SK-N-SH (cell line): ENCODE measurements around the gene TFF3. TPM values are rescaled to one million over a fixed set of nuclear protein-coding genes. Genes with fewer than 3 reads are reported as not detected.

Experiments
- CTCF ChIA-PET: fragments of 300-600, 350-600 bp; formaldehyde crosslinking; extraction: SDS; loops from one replicate; lab custom pipeline; 2021; lab: Yijun Ruan, JAX
- POLR2A ChIA-PET: fragments of 350-600 bp; sonication (Branson Sonifier 250); formaldehyde crosslinking; extraction: SDS; loops from one replicate; lab custom pipeline; 2020; ENCODE audit warnings: antibody characterized with exemption, inconsistent platforms; lab: Yijun Ruan, JAX
- DNase-seq: peaks from one replicate; pipeline ENCODE4 v3.0.0; 2012
- H2AFZ ChIP-seq: fragments of 200-600 bp; sonication (generic); 2 replicates; pipeline ENCODE4 v1.8.1; 2016; ENCODE audit warnings: antibody characterized with exemption, mild to moderate bottlenecking, low read depth
- H3F3A ChIP-seq: fragments of 200-600 bp; sonication (generic); replicated peaks from 2 replicates; pipeline ENCODE3; 2016; ENCODE audit warnings: antibody characterized with exemption, mild to moderate bottlenecking; ENCODE audit not compliant: insufficient read depth
- H3K27ac ChIP-seq, 2 experiments: fragments of 200-500 bp in 1 of 2; fragments of 200-600 bp in 1 of 2; sonication (Bioruptor generic) in 1 of 2; sonication (generic), shearing (Covaris generic) in 1 of 2; 2 replicates each; pipeline versions ENCODE4 v1.5.1 to v1.6.1; 2014 to 2016; ENCODE audit warnings: low read depth in 2 of 2, inconsistent platforms in 1 of 2, low read length in 1 of 2, mild to moderate bottlenecking in 1 of 2, mixed read lengths in 1 of 2
- H3K27me3 ChIP-seq: fragments of 200-600 bp; sonication (generic), shearing (Covaris generic); 2 replicates; pipeline ENCODE4 v1.6.1; 2016; ENCODE audit warnings: mixed run types; ENCODE audit not compliant: insufficient read depth
- H3K36me3 ChIP-seq, 2 experiments: fragments of 200-500 bp in 1 of 2; fragments of 200-600 bp in 1 of 2; sonication (Bioruptor generic) in 1 of 2; sonication (generic) in 1 of 2; replicated peaks in 1 of 2; 2 replicates each; pipeline versions ENCODE3 to v1.5.1; 2014 to 2016; ENCODE audit warnings: low read length in 1 of 2, mild to moderate bottlenecking in 1 of 2; ENCODE audit not compliant: insufficient read depth in 2 of 2, control insufficient read depth in 1 of 2
- H3K4me1 ChIP-seq, 2 experiments: fragments of 200-500 bp in 1 of 2; fragments of 200-600 bp in 1 of 2; sonication (Bioruptor generic) in 1 of 2; sonication (generic), shearing (Covaris generic) in 1 of 2; 2 replicates each; pipeline versions ENCODE4 v1.5.1 to v1.6.1; 2014 to 2016; ENCODE audit warnings: low read depth in 1 of 2, low read length in 1 of 2, mixed run types in 1 of 2; ENCODE audit not compliant: insufficient read depth in 2 of 2, control insufficient read depth in 1 of 2
- H3K4me2 ChIP-seq: fragments of 200-600 bp; sonication (generic), shearing (Covaris generic); 2 replicates; pipeline ENCODE4 v1.6.1; 2017; ENCODE audit warnings: mixed run types
- H3K4me3 ChIP-seq, 2 experiments: fragments of 200-500 bp in 1 of 2; fragments of 200-600 bp in 1 of 2; sonication (Bioruptor generic) in 1 of 2; sonication (generic), shearing (Covaris generic) in 1 of 2; 2 replicates each; pipeline versions ENCODE4 v1.5.1 to v1.8.1; 2014 to 2016; ENCODE audit warnings: low read depth in 2 of 2, inconsistent platforms in 1 of 2, low read length in 1 of 2, mild to moderate bottlenecking in 1 of 2, mixed read lengths in 1 of 2, moderate library complexity in 1 of 2
- H3K79me2 ChIP-seq: fragments of 200-600 bp; sonication (generic); 2 replicates; pipeline ENCODE4 v1.8.1; 2017; ENCODE audit warnings: mild to moderate bottlenecking; ENCODE audit not compliant: insufficient read depth
- H3K9ac ChIP-seq: fragments of 200-600 bp; sonication (generic); 2 replicates; pipeline ENCODE4 v1.6.1; 2017; ENCODE audit warnings: mixed run types
- H3K9me2 ChIP-seq: fragments of 200-600 bp; sonication (generic); 2 replicates; pipeline ENCODE4 v1.6.1; 2017; ENCODE audit warnings: mixed run types
- H3K9me3 ChIP-seq: fragments of 200-600 bp; sonication (generic); 2 replicates; pipeline ENCODE4 v1.6.1; 2017; ENCODE audit warnings: mixed run types, mild to moderate bottlenecking, moderate library complexity
- H4K20me1 ChIP-seq: fragments of 200-600 bp; sonication (generic); 2 replicates; pipeline ENCODE4 v1.6.1; 2017; ENCODE audit warnings: mild to moderate bottlenecking, mixed run types; ENCODE audit not compliant: insufficient read depth
- CHD2 ChIP-seq: fragments of 150-350 bp; IDR thresholded peaks from 2 replicates; pipeline ENCODE4 v1.6.1; 2018; ENCODE audit warnings: low read length; ENCODE audit not compliant: partially characterized antibody
- ELF1 ChIP-seq: IDR thresholded peaks from 2 replicates; pipeline ENCODE4 v1.4.0; 2012
- EP300 ChIP-seq, 2 experiments: IDR thresholded peaks; 2 replicates each; pipeline versions ENCODE4 v1.4.0 to v1.6.1; 2012; ENCODE audit warnings: borderline replicate concordance in 1 of 2, low read depth in 1 of 2, low read length in 1 of 2
- GATA2 ChIP-seq: sonication (generic); formaldehyde crosslinking; IDR thresholded peaks from 2 replicates; pipeline ENCODE4 v1.5.0; 2020; ENCODE audit warnings: mild to moderate bottlenecking, missing genetic modification reagents
- JUND ChIP-seq: IDR thresholded peaks from 2 replicates; pipeline ENCODE4 v1.4.0; 2012
- NFIC ChIP-seq: IDR thresholded peaks from 2 replicates; pipeline ENCODE4 v1.4.0; 2012; ENCODE audit warnings: borderline replicate concordance
- POLR2AphosphoS5 ChIP-seq: IDR thresholded peaks from 2 replicates; pipeline ENCODE4 v1.6.1; 2012; ENCODE audit warnings: low read depth, low read length
- RCOR1 ChIP-seq: fragments of 150-350 bp; IDR thresholded peaks from 2 replicates; pipeline ENCODE4 v1.6.1; 2017; ENCODE audit warnings: antibody characterized with exemption, low read length
- REST ChIP-seq: IDR thresholded peaks from 2 replicates; pipeline ENCODE4 v1.6.1; 2012; ENCODE audit warnings: mild to moderate bottlenecking, low read depth, low read length, moderate library complexity
- RXRA ChIP-seq: IDR thresholded peaks from 2 replicates; pipeline ENCODE4 v1.4.0; 2012; ENCODE audit warnings: low read depth, mild to moderate bottlenecking, borderline replicate concordance
- TCF12 ChIP-seq: IDR thresholded peaks from 2 replicates; pipeline ENCODE4 v1.4.0; 2012
- TEAD4 ChIP-seq: IDR thresholded peaks from 2 replicates; pipeline ENCODE4 v1.4.0; 2012; ENCODE audit warnings: mild to moderate bottlenecking, borderline replicate concordance; ENCODE audit not compliant: insufficient read depth
- USF1 ChIP-seq: IDR thresholded peaks from 2 replicates; pipeline ENCODE4 v1.4.0; 2012; ENCODE audit warnings: low read depth, borderline replicate concordance
- YY1 ChIP-seq: IDR thresholded peaks from 2 replicates; pipeline ENCODE4 v1.4.0; 2012; ENCODE audit warnings: low read depth, mild to moderate bottlenecking
- WGBS: methylation state at CpG from one replicate; pipeline ENCODE4 v1.1.6; 2017; ENCODE audit warnings: low lambda C conversion rate; 5-methylcytosine and 5-hydroxymethylcytosine counted together
- polyA plus RNA-seq, 3 experiments: library from polyadenylated mRNA; depleted of rRNA; stranded (reverse); fragments of >200 nt; gene quantifications; 2 replicates each; pipeline ENCODE4 v1.2.3, GENCODE V29; 2012
- TF ChIP-seq, protein P1 (sequence below): IDR thresholded peaks from 2 replicates; pipeline ENCODE4; 2012
- TF ChIP-seq, protein P2 (sequence below): fragments of 150-350 bp; IDR thresholded peaks from 2 replicates; pipeline ENCODE4 v1.6.1; 2017; ENCODE audit warnings: antibody characterized with exemption, low read length, low read depth, borderline replicate concordance

The TFF3 gene
- polyA plus RNA-seq, 1 of the 3 experiments (the other 2 are of a cell fraction): not detected

- H2AFZ ChIP-seq: no peak overlapping the region
- DNase-seq: no peak
- POLR2A ChIA-PET: no interaction called here
- WGBS: 62% methylated on average over 5 of the region's 14 CpGs
- no peak overlapping the region for H3K9ac ChIP-seq
- CTCF ChIA-PET: interaction anchor here (1.2 to 2.5 kb wide), 11 partner anchors 10 to 166 kb away, joined by 4 to 14 read pairs (median 7); partner anchors contain the start of gene ABCG1
- no peaks in the 10 kb centered on the region for H3K9me2 ChIP-seq
- H3F3A ChIP-seq: no peaks in the 10 kb centered on the region
- no peaks in the 10 kb centered on the region for H3K36me3 ChIP-seq
- no peaks in the 10 kb centered on the region for H3K9me3 ChIP-seq
- TF ChIP-seq GATA2 (CRISPR knock-in tag): no peak
- TF ChIP-seq USF1: no peak
- no peak for TF ChIP-seq JUND
- TF ChIP-seq POLR2AphosphoS5: no peak
- TF ChIP-seq NFIC: no peak
- TF ChIP-seq, all 33 proteins: peak for 0
- Histone ChIP-seq H3K4me2 (no peak overlapping the region), H3K27me3 (no peaks in the 10 kb centered on the region), H3K27ac (no peak overlapping the region), H3K4me3 (no peak overlapping the region), H3K4me1 (peaks cover 0 to 7% of the 10 kb centered on the region in 2 experiments; a peak in 1 of 4 replicates), H4K20me1 (no peaks in the 10 kb centered on the region), H3K79me2 (no peaks in the 10 kb centered on the region)
These were observed 4.0 kb downstream of the TFF3 start for GRCh38 chr21:42311160-42311559.

DNA sequence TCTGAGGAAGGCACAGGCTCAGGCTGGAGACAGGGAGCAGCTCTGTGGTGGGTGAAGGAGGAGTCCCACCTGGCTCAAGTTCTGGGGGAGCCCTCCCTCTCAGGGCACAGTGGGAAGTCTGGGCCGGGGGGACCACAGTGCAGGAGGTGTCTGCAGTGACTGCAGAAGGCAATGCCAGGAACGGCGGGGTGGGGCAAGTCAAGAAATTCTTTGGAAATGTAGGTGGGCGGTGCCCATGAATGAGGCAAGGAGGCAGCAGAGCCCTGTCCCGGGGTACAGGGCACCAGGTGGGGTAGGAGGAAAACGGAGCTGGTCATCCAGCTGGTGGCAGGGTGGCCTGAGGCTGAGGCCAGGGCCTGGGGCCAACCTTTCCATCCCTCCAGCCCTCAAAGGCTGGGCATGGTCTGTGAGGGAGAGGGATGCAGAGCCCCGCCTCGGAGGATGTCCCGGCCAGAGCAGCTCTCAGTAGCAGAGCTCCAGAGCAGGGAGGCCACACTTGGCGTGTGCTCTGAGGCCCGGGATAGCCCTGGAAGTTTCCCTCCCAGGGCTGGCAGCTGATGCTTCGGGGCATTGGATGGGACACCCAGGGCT is 4.7 kb downstream of the TFF3 start:
- no peak overlapping the region for H3K9ac ChIP-seq
- 57% methylated on average over 7 of the region's 12 CpGs for WGBS
- POLR2A ChIA-PET: no interaction called here
- H3K27ac ChIP-seq: no peak overlapping the region
- H3K36me3 ChIP-seq: no peaks in the 10 kb centered on the region
- no peaks in the 10 kb centered on the region for H4K20me1 ChIP-seq
- H3K79me2 ChIP-seq: no peaks in the 10 kb centered on the region
- peaks cover 0 to 7% of the 10 kb centered on the region in 2 experiments; a peak in 1 of 4 replicates for H3K4me1 ChIP-seq
- CTCF ChIA-PET: interaction anchor here (0.5 to 2.5 kb wide), 39 partner anchors 9 to 283 kb away, joined by 3 to 14 read pairs (median 5); partner anchors contain the start of genes ABCG1 and SLC37A1
- TF ChIP-seq REST: no peak
- TF ChIP-seq YY1: no peak
- TF ChIP-seq JUND: no peak
- TF ChIP-seq, protein P1, sequence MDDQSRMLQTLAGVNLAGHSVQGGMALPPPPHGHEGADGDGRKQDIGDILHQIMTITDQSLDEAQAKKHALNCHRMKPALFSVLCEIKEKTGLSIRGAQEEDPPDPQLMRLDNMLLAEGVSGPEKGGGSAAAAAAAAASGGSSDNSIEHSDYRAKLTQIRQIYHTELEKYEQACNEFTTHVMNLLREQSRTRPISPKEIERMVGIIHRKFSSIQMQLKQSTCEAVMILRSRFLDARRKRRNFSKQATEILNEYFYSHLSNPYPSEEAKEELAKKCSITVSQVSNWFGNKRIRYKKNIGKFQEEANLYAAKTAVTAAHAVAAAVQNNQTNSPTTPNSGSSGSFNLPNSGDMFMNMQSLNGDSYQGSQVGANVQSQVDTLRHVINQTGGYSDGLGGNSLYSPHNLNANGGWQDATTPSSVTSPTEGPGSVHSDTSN: no peak
- TF ChIP-seq RCOR1: no peak
- TF ChIP-seq GATA2 (CRISPR knock-in tag): no peak
- no peak for TF ChIP-seq TCF12
- no peak for TF ChIP-seq ELF1
- TF ChIP-seq CHD2: no peak
- no peak for TF ChIP-seq EP300 (IDR thresholded peaks at IDR 0.05; ENCODE audit: borderline replicate concordance in 1 of 2, low read depth in 1 of 2, low read length in 1 of 2)
- TF ChIP-seq, protein P2, sequence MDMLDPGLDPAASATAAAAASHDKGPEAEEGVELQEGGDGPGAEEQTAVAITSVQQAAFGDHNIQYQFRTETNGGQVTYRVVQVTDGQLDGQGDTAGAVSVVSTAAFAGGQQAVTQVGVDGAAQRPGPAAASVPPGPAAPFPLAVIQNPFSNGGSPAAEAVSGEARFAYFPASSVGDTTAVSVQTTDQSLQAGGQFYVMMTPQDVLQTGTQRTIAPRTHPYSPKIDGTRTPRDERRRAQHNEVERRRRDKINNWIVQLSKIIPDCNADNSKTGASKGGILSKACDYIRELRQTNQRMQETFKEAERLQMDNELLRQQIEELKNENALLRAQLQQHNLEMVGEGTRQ: no peak
- no peak for TF ChIP-seq TEAD4
- no peak for TF ChIP-seq RXRA
- TF ChIP-seq, all 33 proteins: peak for 0
- Histone ChIP-seq H2AFZ (no peak overlapping the region), H3K4me2 (no peak overlapping the region), H3K27me3 (no peaks in the 10 kb centered on the region), H3K4me3 (no peak overlapping the region), H3K9me2 (no peaks in the 10 kb centered on the region), H3F3A (no peaks in the 10 kb centered on the region), H3K9me3 (no peaks in the 10 kb centered on the region)
- DNase-seq: no peak
